HS-5 (cell line): ENCODE results near the gene GPS2.
"Not testable (repeated sequence)": the region's sequence is repeated elsewhere in the genome, so short reads cannot be mapped to it uniquely, and the experiment has no call there.

Source experiments
- DNase-seq: peaks from one replicate; pipeline ENCODE4 v3.0.0-alpha.2; 2012; ENCODE audit warnings: low read depth

The GPS2 gene

GRCh38 chr17:7314719-7315569, at the start of gene GPS2:
TSS of gene GPS2 (minus strand) at chr17:7315360. CDS start at chr17:7315052, 308 bp downstream.
- no peak for DNase-seq

GRCh38 chr17:7363311-7363710, 48.2 kb upstream of the GPS2 start:
- DNase-seq: no peak

- no peak for DNase-seq
Measured at GRCh38 chr17:7361906-7362305, 46.7 kb upstream of the GPS2 start.

- DNase-seq: no peak
Measured at GRCh38 chr17:7357381-7357780, 42.2 kb upstream of the GPS2 start.

- DNase-seq: no peak
Measured at GRCh38 chr17:7356756-7357155, 41.6 kb upstream of the GPS2 start.

GRCh38 chr17:7356072-7356549, 41.0 kb upstream of the GPS2 start:
- DNase-seq: no peak

GRCh38 chr17:7355573-7355972, 40.4 kb upstream of the GPS2 start:
- DNase-seq: no peak

GRCh38 chr17:7355053-7355452, 39.9 kb upstream of the GPS2 start, which contains the start of gene TMEM95:
TSS of gene TMEM95 (plus strand) at chr17:7355156. CDS start at chr17:7355205, 49 bp downstream.
- no peak for DNase-seq

GRCh38 chr17:7354262-7354843, 39.2 kb upstream of the GPS2 start:
- DNase-seq: no peak

GRCh38 chr17:7352910-7353635, 37.9 kb upstream of the GPS2 start:
- DNase-seq: no peak

- DNase-seq: no peak
Measured at GRCh38 chr17:7352503-7352889, 37.3 kb upstream of the GPS2 start.

GRCh38 chr17:7351665-7352502, 36.7 kb upstream of the GPS2 start, which contains the start of gene KCTD11:
TSS of gene KCTD11 (plus strand) at chr17:7352162.
- peak; percentile 68 for DNase-seq

- DNase-seq: no peak
Measured at GRCh38 chr17:7348478-7349242, 33.5 kb upstream of the GPS2 start.

GRCh38 chr17:7347630-7348477, 32.7 kb upstream of the GPS2 start:
- no peak for DNase-seq

- no peak for DNase-seq
Measured at GRCh38 chr17:7346761-7347614, 31.8 kb upstream of the GPS2 start.

GRCh38 chr17:7343250-7343649, 28.1 kb upstream of the GPS2 start:
- no peak for DNase-seq

- DNase-seq: no peak
Measured at GRCh38 chr17:7341842-7342241, 26.7 kb upstream of the GPS2 start.

GRCh38 chr17:7340179-7340578, 25.0 kb upstream of the GPS2 start:
- DNase-seq: no peak

- DNase-seq: not testable (repeated sequence)
Measured at GRCh38 chr17:7337600-7337999, 22.4 kb upstream of the GPS2 start.
